DOHH2 (cell line): ENCODE results near the gene HNRNPH2.

Experiments used
- H3F3A ChIP-seq: fragments of 200-600 bp; sonication (generic), shearing (Covaris generic); 2 replicates; pipeline ENCODE4 v1.6.0; 2016; ENCODE audit warnings: antibody characterized with exemption, mild to moderate bottlenecking; ENCODE audit not compliant: control insufficient read depth, insufficient read depth
- H3K27ac ChIP-seq: fragments of 200-600 bp; sonication (generic); 2 replicates; pipeline ENCODE4 v1.5.1; 2014; ENCODE audit warnings: low read depth, mild to moderate bottlenecking, low read length, moderate library complexity
- H3K27me3 ChIP-seq: fragments of 200-600 bp; sonication (generic); 2 replicates; pipeline ENCODE4 v1.6.1; 2014; ENCODE audit warnings: mild to moderate bottlenecking, low read length, mixed read lengths; ENCODE audit not compliant: control insufficient read depth
- H3K36me3 ChIP-seq: fragments of 200-600 bp; sonication (generic); 2 replicates; pipeline ENCODE4 v1.6.1; 2014; ENCODE audit warnings: mild to moderate bottlenecking, low read length, moderate library complexity, mixed read lengths; ENCODE audit not compliant: control insufficient read depth
- H3K4me1 ChIP-seq: fragments of 200-600 bp; sonication (generic); 2 replicates; pipeline ENCODE4 v1.6.1; 2014; ENCODE audit warnings: mild to moderate bottlenecking, low read length, mixed read lengths; ENCODE audit not compliant: control insufficient read depth
- H3K4me2 ChIP-seq: fragments of 200-600 bp; sonication (generic); 2 replicates; pipeline ENCODE4 v1.6.0; 2014; ENCODE audit warnings: mild to moderate bottlenecking, low read length, moderate library complexity
- H3K4me3 ChIP-seq: fragments of 200-600 bp; sonication (generic); 2 replicates; pipeline ENCODE4 v1.5.1; 2014; ENCODE audit warnings: mild to moderate bottlenecking, low read length, mixed read lengths
- H3K79me2 ChIP-seq: fragments of 200-600 bp; sonication (generic); 2 replicates; pipeline ENCODE4 v1.6.1; 2014; ENCODE audit warnings: mild to moderate bottlenecking, low read length, mixed read lengths; ENCODE audit not compliant: control insufficient read depth
- H3K9me2 ChIP-seq: fragments of 200-600 bp; sonication (generic); replicated peaks from 2 replicates; pipeline ENCODE4 v1.6.1; 2014; ENCODE audit warnings: mild to moderate bottlenecking, low read length, mixed read lengths; ENCODE audit not compliant: control insufficient read depth
- H3K9me3 ChIP-seq: fragments of 200-600 bp; sonication (generic); 2 replicates; pipeline ENCODE4 v1.6.1; 2014; ENCODE audit warnings: antibody characterized with exemption, low read length, mixed read lengths; ENCODE audit not compliant: control insufficient read depth, insufficient read depth
- H4K20me1 ChIP-seq: fragments of 200-600 bp; sonication (generic); 2 replicates; pipeline ENCODE4 v1.6.0; 2014; ENCODE audit warnings: low read depth, mild to moderate bottlenecking, antibody characterized with exemption, low read length, moderate library complexity; ENCODE audit not compliant: control insufficient read depth, insufficient read depth
- EZH2phosphoT487 ChIP-seq: fragments of 200-600 bp; sonication (generic); IDR thresholded peaks from 2 replicates; pipeline ENCODE4 v1.6.1; 2017; ENCODE audit warnings: borderline replicate concordance, mild to moderate bottlenecking, antibody characterized with exemption, low read length, moderate library complexity, mixed read lengths
- TF ChIP-seq, protein P1 (sequence below): fragments of 200-600 bp; sonication (generic); IDR thresholded peaks from one replicate; pipeline ENCODE4 v1.5.1; 2014; ENCODE audit warnings: antibody characterized with exemption, mild to moderate bottlenecking, low read depth, low read length; ENCODE audit not compliant: poor library complexity, severe bottlenecking

The HNRNPH2 gene

GRCh38 chrX:101377547-101377946, 30.5 kb upstream of the HNRNPH2 start:
- no peak overlapping the region for H3K4me3 ChIP-seq
- peak overlapping the region; percentile 34 for H3K4me2 ChIP-seq
- H3F3A ChIP-seq, result no peaks in the 10 kb centered on the region
- no peaks in the 10 kb centered on the region for H3K9me3 ChIP-seq
- peaks cover 75% of the 10 kb centered on the region for H3K79me2 ChIP-seq
- peaks cover 67% of the 10 kb centered on the region for H3K4me1 ChIP-seq
- H3K36me3 ChIP-seq, result peaks cover 54% of the 10 kb centered on the region
- no peaks in the 10 kb centered on the region for H3K9me2 ChIP-seq
- H3K27ac ChIP-seq, result peak overlapping the region; percentile 38; the same call in 1 of the 2 replicates
- H3K27me3 ChIP-seq, result no peaks in the 10 kb centered on the region
- H4K20me1 ChIP-seq, result no peaks in the 10 kb centered on the region
- TF ChIP-seq, protein P1, sequence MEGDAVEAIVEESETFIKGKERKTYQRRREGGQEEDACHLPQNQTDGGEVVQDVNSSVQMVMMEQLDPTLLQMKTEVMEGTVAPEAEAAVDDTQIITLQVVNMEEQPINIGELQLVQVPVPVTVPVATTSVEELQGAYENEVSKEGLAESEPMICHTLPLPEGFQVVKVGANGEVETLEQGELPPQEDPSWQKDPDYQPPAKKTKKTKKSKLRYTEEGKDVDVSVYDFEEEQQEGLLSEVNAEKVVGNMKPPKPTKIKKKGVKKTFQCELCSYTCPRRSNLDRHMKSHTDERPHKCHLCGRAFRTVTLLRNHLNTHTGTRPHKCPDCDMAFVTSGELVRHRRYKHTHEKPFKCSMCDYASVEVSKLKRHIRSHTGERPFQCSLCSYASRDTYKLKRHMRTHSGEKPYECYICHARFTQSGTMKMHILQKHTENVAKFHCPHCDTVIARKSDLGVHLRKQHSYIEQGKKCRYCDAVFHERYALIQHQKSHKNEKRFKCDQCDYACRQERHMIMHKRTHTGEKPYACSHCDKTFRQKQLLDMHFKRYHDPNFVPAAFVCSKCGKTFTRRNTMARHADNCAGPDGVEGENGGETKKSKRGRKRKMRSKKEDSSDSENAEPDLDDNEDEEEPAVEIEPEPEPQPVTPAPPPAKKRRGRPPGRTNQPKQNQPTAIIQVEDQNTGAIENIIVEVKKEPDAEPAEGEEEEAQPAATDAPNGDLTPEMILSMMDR, result no peak
- no peak for TF ChIP-seq EZH2phosphoT487

DNA sequence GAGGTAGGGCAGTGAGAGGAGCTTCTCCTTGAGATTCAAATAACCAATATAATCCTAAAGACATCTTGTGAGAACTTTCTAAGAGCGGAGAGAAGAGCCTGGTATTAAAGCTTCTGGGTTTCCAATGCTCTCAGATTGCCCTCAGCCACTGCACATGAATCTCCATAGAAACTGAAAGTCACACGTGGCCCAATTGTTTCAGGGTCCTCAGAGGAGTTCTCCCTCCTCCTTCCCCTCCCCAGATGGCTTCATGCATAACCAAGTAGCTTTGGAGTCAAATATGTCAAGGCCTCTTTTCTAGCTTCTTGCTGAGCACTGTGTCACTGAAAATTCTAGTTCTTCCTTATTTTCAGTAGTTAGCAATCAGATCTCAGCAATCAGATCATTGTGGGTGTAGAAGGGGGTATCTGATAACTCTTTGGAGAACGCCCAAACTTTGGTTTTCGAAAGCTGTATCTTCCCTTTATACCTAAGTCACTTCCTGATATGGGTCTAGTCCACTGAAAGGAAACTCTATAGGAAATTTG, 24.3 kb upstream of the HNRNPH2 start:
- no peaks in the 10 kb centered on the region for H4K20me1 ChIP-seq
- peaks cover 72% of the 10 kb centered on the region for H3K79me2 ChIP-seq
- TF ChIP-seq, protein P1, result no peak
- no peak for TF ChIP-seq EZH2phosphoT487
- H3K4me2 ChIP-seq, result peak overlapping the region; percentile 93
- no peaks in the 10 kb centered on the region for H3K9me2 ChIP-seq
- H3K4me1 ChIP-seq, result peaks cover 41% of the 10 kb centered on the region
- peaks cover 31% of the 10 kb centered on the region for H3K36me3 ChIP-seq
- no peaks in the 10 kb centered on the region for H3K9me3 ChIP-seq
- no peaks in the 10 kb centered on the region for H3K27me3 ChIP-seq
- peak overlapping the region; percentile 87 for H3K27ac ChIP-seq
- H3K4me3 ChIP-seq, result peak overlapping the region; percentile 98
- no peaks in the 10 kb centered on the region for H3F3A ChIP-seq

- Histone ChIP-seq H3F3A (no peaks in the 10 kb centered on the region), H4K20me1 (no peaks in the 10 kb centered on the region), H3K36me3 (peaks cover 24% of the 10 kb centered on the region), H3K4me3 (peak overlapping the region; percentile 98), H3K9me2 (no peaks in the 10 kb centered on the region), H3K4me1 (peaks cover 44% of the 10 kb centered on the region), H3K79me2 (peaks cover 69% of the 10 kb centered on the region), H3K27ac (peak overlapping the region; percentile 87), H3K27me3 (no peaks in the 10 kb centered on the region), H3K9me3 (no peaks in the 10 kb centered on the region), H3K4me2 (peak overlapping the region; percentile 93)
- TF ChIP-seq, protein P1, result no peak
Measured at GRCh38 chrX:101385026-101385684, 22.9 kb upstream of the HNRNPH2 start.
